ENCODE data around the gene EMP2.
A peak's percentile ranks its signal among the peaks of the same experiment; 100 is the strongest.

Gene EMP2

GRCh38 chr16:10608687-10609401 lies 28.4 kb upstream of the EMP2 start:
- Histone ChIP-seq H3K36me3 (ENCODE audit: insufficient read depth, low read length) (no peaks in the 10 kb centered on the region), H2AFZ (ENCODE audit: low read length, unreplicated experiment) (peak overlapping the region; percentile 42), H3K4me1 (ENCODE audit: control insufficient read depth, insufficient read depth, low read length, unreplicated experiment) (peaks cover 9% of the 10 kb centered on the region), H3K79me2 (ENCODE audit: control insufficient read depth, insufficient read depth, low read length, unreplicated experiment) (no peaks in the 10 kb centered on the region), H3K27me3 (ENCODE audit: insufficient read depth, low read length) (peaks cover 4% of the 10 kb centered on the region), H3K4me3 (ENCODE audit: low read depth, low read length) (no peak overlapping the region), H3K27ac (ENCODE audit: low read depth, low read length) (no peak overlapping the region)

- Histone ChIP-seq H3K27me3 (ENCODE audit: insufficient read depth, low read length) (peaks cover 20% of the 10 kb centered on the region), H3K79me2 (ENCODE audit: control insufficient read depth, insufficient read depth, low read length, unreplicated experiment) (no peaks in the 10 kb centered on the region), H2AFZ (ENCODE audit: low read length, unreplicated experiment) (no peak overlapping the region), H3K36me3 (ENCODE audit: insufficient read depth, low read length) (no peaks in the 10 kb centered on the region), H3K4me1 (ENCODE audit: control insufficient read depth, insufficient read depth, low read length, unreplicated experiment) (peaks cover 9% of the 10 kb centered on the region), H3K4me3 (ENCODE audit: low read depth, low read length) (no peak overlapping the region), H3K27ac (ENCODE audit: low read depth, low read length) (no peak overlapping the region)
Measured at GRCh38 chr16:10607157-10607556, 26.8 kb upstream of the EMP2 start.

- H3K4me3 ChIP-seq (ENCODE audit: low read depth, low read length) = no peak overlapping the region
- H3K79me2 ChIP-seq (ENCODE audit: control insufficient read depth, insufficient read depth, low read length, unreplicated experiment) = no peaks in the 10 kb centered on the region
- no peaks in the 10 kb centered on the region for H3K36me3 ChIP-seq (ENCODE audit: insufficient read depth, low read length)
- peaks cover 9% of the 10 kb centered on the region for H3K4me1 ChIP-seq (ENCODE audit: control insufficient read depth, insufficient read depth, low read length, unreplicated experiment)
- H3K27me3 ChIP-seq (ENCODE audit: insufficient read depth, low read length) = peaks cover 20% of the 10 kb centered on the region
- no peak overlapping the region for H3K27ac ChIP-seq (ENCODE audit: low read depth, low read length)
- no peak overlapping the region for H2AFZ ChIP-seq (ENCODE audit: low read length, unreplicated experiment)
Measured at GRCh38 chr16:10606607-10607006, 26.2 kb upstream of the EMP2 start.

GRCh38 chr16:10605636-10606035 lies 25.2 kb upstream of the EMP2 start:
- no peaks in the 10 kb centered on the region for H3K36me3 ChIP-seq (ENCODE audit: insufficient read depth, low read length)
- H3K4me3 ChIP-seq (ENCODE audit: low read depth, low read length) = no peak overlapping the region
- H3K27me3 ChIP-seq (ENCODE audit: insufficient read depth, low read length) = peaks cover 21% of the 10 kb centered on the region
- H3K4me1 ChIP-seq (ENCODE audit: control insufficient read depth, insufficient read depth, low read length, unreplicated experiment) = peaks cover 9% of the 10 kb centered on the region
- H3K27ac ChIP-seq (ENCODE audit: low read depth, low read length) = no peak overlapping the region
- no peaks in the 10 kb centered on the region for H3K79me2 ChIP-seq (ENCODE audit: control insufficient read depth, insufficient read depth, low read length, unreplicated experiment)
- H2AFZ ChIP-seq (ENCODE audit: low read length, unreplicated experiment) = no peak overlapping the region

- no peak overlapping the region for H2AFZ ChIP-seq (ENCODE audit: low read length, unreplicated experiment)
- H3K36me3 ChIP-seq (ENCODE audit: insufficient read depth, low read length) = no peaks in the 10 kb centered on the region
- H3K27ac ChIP-seq (ENCODE audit: low read depth, low read length) = no peak overlapping the region
- no peaks in the 10 kb centered on the region for H3K4me1 ChIP-seq (ENCODE audit: control insufficient read depth, insufficient read depth, low read length, unreplicated experiment)
- H3K79me2 ChIP-seq (ENCODE audit: control insufficient read depth, insufficient read depth, low read length, unreplicated experiment) = no peaks in the 10 kb centered on the region
- H3K27me3 ChIP-seq (ENCODE audit: insufficient read depth, low read length) = peaks cover 50% of the 10 kb centered on the region
- no peak overlapping the region for H3K4me3 ChIP-seq (ENCODE audit: low read depth, low read length)
Measured at GRCh38 chr16:10601444-10602408, 21.3 kb upstream of the EMP2 start.

- no peak overlapping the region for H2AFZ ChIP-seq (ENCODE audit: low read length, unreplicated experiment)
- H3K4me3 ChIP-seq (ENCODE audit: low read depth, low read length) = no peak overlapping the region
- H3K27me3 ChIP-seq (ENCODE audit: insufficient read depth, low read length) = peaks cover 55% of the 10 kb centered on the region
- H3K79me2 ChIP-seq (ENCODE audit: control insufficient read depth, insufficient read depth, low read length, unreplicated experiment) = no peaks in the 10 kb centered on the region
- H3K4me1 ChIP-seq (ENCODE audit: control insufficient read depth, insufficient read depth, low read length, unreplicated experiment) = no peaks in the 10 kb centered on the region
- H3K36me3 ChIP-seq (ENCODE audit: insufficient read depth, low read length) = no peaks in the 10 kb centered on the region
- no peak overlapping the region for H3K27ac ChIP-seq (ENCODE audit: low read depth, low read length)
Measured at GRCh38 chr16:10600782-10601443, 20.5 kb upstream of the EMP2 start.

- H2AFZ ChIP-seq (ENCODE audit: low read length, unreplicated experiment) = no peak overlapping the region
Measured at GRCh38 chr16:10599626-10600025, 19.2 kb upstream of the EMP2 start.

DNA sequence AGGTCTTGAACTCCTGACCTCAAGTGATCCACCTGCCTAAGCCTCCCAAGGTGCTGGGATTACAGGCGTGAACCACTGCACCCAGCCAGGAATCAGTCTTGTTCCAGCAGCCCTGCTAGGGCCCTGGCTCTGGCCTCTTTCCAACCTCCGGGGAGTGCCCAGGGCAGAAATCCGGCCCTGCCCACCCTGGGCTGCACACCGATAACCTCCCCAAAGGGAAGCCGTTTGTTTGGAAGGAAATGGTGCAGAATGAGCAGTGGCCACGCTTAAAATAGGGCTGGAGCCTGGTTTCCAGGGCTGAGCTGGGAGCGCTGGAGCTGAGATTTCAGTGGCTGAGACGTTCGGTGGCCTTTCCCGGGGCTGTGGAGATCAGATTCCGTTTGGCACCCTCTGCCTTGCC lies 17.8 kb upstream of the EMP2 start:
- Histone ChIP-seq H2AFZ (ENCODE audit: low read length, unreplicated experiment) (no peak overlapping the region), H3K36me3 (ENCODE audit: insufficient read depth, low read length) (no peaks in the 10 kb centered on the region), H3K4me1 (ENCODE audit: control insufficient read depth, insufficient read depth, low read length, unreplicated experiment) (no peaks in the 10 kb centered on the region), H3K27ac (ENCODE audit: low read depth, low read length) (no peak overlapping the region), H3K4me3 (ENCODE audit: low read depth, low read length) (no peak overlapping the region), H3K79me2 (ENCODE audit: control insufficient read depth, insufficient read depth, low read length, unreplicated experiment) (no peaks in the 10 kb centered on the region), H3K27me3 (ENCODE audit: insufficient read depth, low read length) (peaks cover 45% of the 10 kb centered on the region)

More at GRCh38 chr16:10599626-10600025, 19.2 kb upstream of the EMP2 start:
- Histone ChIP-seq H3K79me2 (ENCODE audit: control insufficient read depth, insufficient read depth, low read length, unreplicated experiment) (no peaks in the 10 kb centered on the region), H3K4me3 (ENCODE audit: low read depth, low read length) (no peak overlapping the region), H3K27ac (ENCODE audit: low read depth, low read length) (no peak overlapping the region), H3K27me3 (ENCODE audit: insufficient read depth, low read length) (peaks cover 55% of the 10 kb centered on the region), H3K4me1 (ENCODE audit: control insufficient read depth, insufficient read depth, low read length, unreplicated experiment) (no peaks in the 10 kb centered on the region), H3K36me3 (ENCODE audit: insufficient read depth, low read length) (no peaks in the 10 kb centered on the region)

- H3K27ac ChIP-seq (ENCODE audit: low read depth, low read length) = no peak overlapping the region
Measured at GRCh38 chr16:10597187-10597601, 16.8 kb upstream of the EMP2 start.

GRCh38 chr16:10594312-10594950 lies 14.0 kb upstream of the EMP2 start:
- no peaks in the 10 kb centered on the region for H3K79me2 ChIP-seq (ENCODE audit: control insufficient read depth, insufficient read depth, low read length, unreplicated experiment)
- peaks cover 38% of the 10 kb centered on the region for H3K27me3 ChIP-seq (ENCODE audit: insufficient read depth, low read length)
- H3K36me3 ChIP-seq (ENCODE audit: insufficient read depth, low read length) = no peaks in the 10 kb centered on the region
- no peak overlapping the region for H3K27ac ChIP-seq (ENCODE audit: low read depth, low read length)
- no peak overlapping the region for H3K4me3 ChIP-seq (ENCODE audit: low read depth, low read length)
- no peaks in the 10 kb centered on the region for H3K4me1 ChIP-seq (ENCODE audit: control insufficient read depth, insufficient read depth, low read length, unreplicated experiment)
- no peak overlapping the region for H2AFZ ChIP-seq (ENCODE audit: low read length, unreplicated experiment)

More at GRCh38 chr16:10597187-10597601, 16.8 kb upstream of the EMP2 start:
- Histone ChIP-seq H2AFZ (ENCODE audit: low read length, unreplicated experiment) (no peak overlapping the region), H3K36me3 (ENCODE audit: insufficient read depth, low read length) (no peaks in the 10 kb centered on the region), H3K27me3 (ENCODE audit: insufficient read depth, low read length) (peaks cover 35% of the 10 kb centered on the region), H3K4me3 (ENCODE audit: low read depth, low read length) (no peak overlapping the region), H3K4me1 (ENCODE audit: control insufficient read depth, insufficient read depth, low read length, unreplicated experiment) (no peaks in the 10 kb centered on the region), H3K79me2 (ENCODE audit: control insufficient read depth, insufficient read depth, low read length, unreplicated experiment) (no peaks in the 10 kb centered on the region)
